Measurements from ENCODE around the gene KDM4D. TPM values are rescaled to one million over a fixed set of nuclear protein-coding genes. Genes with fewer than 3 reads are reported as not detected.

The KDM4D gene
- total RNA-seq, 1 experiment from 2014 or later: 1.2 TPM

GRCh38 chr11:94933223-94934130, 40.0 kb upstream of the KDM4D start:
- no peak overlapping the region for H3K4me3 Mint-ChIP-seq (ENCODE audit: unreplicated experiment)
- CTCF ChIA-PET: no interaction called here
- Histone ChIP-seq H3K9me3 (0 out of 2 replicates have a peak, but pooled peaks cover 2% of the 10 kb centered on the region), H3K36me3 (ENCODE audit: control insufficient read depth, insufficient read depth, low read length) (no peaks in the 10 kb centered on the region), H3K27me3 (replicated peaks; ENCODE audit: control insufficient read depth, insufficient read depth, low read length) (no peaks in the 10 kb centered on the region), H3K4me3 (ENCODE audit: low read depth, low read length) (no peak overlapping the region), H3K4me1 (no peaks in the 10 kb centered on the region)
- H3K4me1 Mint-ChIP-seq (ENCODE audit: low read depth, unreplicated experiment): no peaks in the 10 kb centered on the region
- H3K9me3 Mint-ChIP-seq (ENCODE audit: unreplicated experiment): no peaks in the 10 kb centered on the region
- H3K36me3 Mint-ChIP-seq (ENCODE audit: insufficient read depth, unreplicated experiment): no peaks in the 10 kb centered on the region
- TF ChIP-seq CTCF (IDR thresholded peaks at IDR 0.05; ENCODE audit: insufficient read depth in 1 of 2, low read depth in 1 of 2, low read length in 1 of 2, severe bottlenecking in 1 of 2, unreplicated experiment in 1 of 2): no peak
- peaks cover 11% of the 10 kb centered on the region for H3K27me3 Mint-ChIP-seq (ENCODE audit: insufficient read depth, unreplicated experiment)
- POLR2A ChIA-PET: no interaction called here
- BruUV-seq (replicated peaks): no TSS peak
- DNase-seq: no peak
- intact Hi-C loops (cut with micrococcal nuclease; ENCODE audit: unreplicated experiment): no loop called here
- H3K27ac Mint-ChIP-seq (ENCODE audit: unreplicated experiment): no peak overlapping the region

- ChIA-PET POLR2A (interaction anchor here (0.6 kb wide), 1 partner anchor 22 kb away, joined by 5 read pairs; no protein-coding TSS in a partner anchor), CTCF (no interaction called here)
- DNase-seq: no peak
- peaks cover 11% of the 10 kb centered on the region for H3K27me3 Mint-ChIP-seq (ENCODE audit: insufficient read depth, unreplicated experiment)
- no peak overlapping the region for H3K27ac Mint-ChIP-seq (ENCODE audit: unreplicated experiment)
- no peaks in the 10 kb centered on the region for H3K9me3 Mint-ChIP-seq (ENCODE audit: unreplicated experiment)
- Histone ChIP-seq H3K27me3 (replicated peaks; ENCODE audit: control insufficient read depth, insufficient read depth, low read length) (no peaks in the 10 kb centered on the region), H3K4me3 (ENCODE audit: low read depth, low read length) (no peak overlapping the region), H3K4me1 (no peaks in the 10 kb centered on the region), H3K9me3 (0 out of 2 replicates have a peak, but pooled peaks cover 2% of the 10 kb centered on the region), H3K36me3 (ENCODE audit: control insufficient read depth, insufficient read depth, low read length) (no peaks in the 10 kb centered on the region)
- BruUV-seq (replicated peaks): no TSS peak
- TF ChIP-seq CTCF (IDR thresholded peaks at IDR 0.05; ENCODE audit: insufficient read depth in 1 of 2, low read depth in 1 of 2, low read length in 1 of 2, severe bottlenecking in 1 of 2, unreplicated experiment in 1 of 2): no peak
- intact Hi-C loops (cut with micrococcal nuclease; ENCODE audit: unreplicated experiment): no loop called here
- no peak overlapping the region for H3K4me3 Mint-ChIP-seq (ENCODE audit: unreplicated experiment)
- H3K36me3 Mint-ChIP-seq (ENCODE audit: insufficient read depth, unreplicated experiment): no peaks in the 10 kb centered on the region
- no peaks in the 10 kb centered on the region for H3K4me1 Mint-ChIP-seq (ENCODE audit: low read depth, unreplicated experiment)
Measured at GRCh38 chr11:94934362-94934761, 39.1 kb upstream of the KDM4D start.

GRCh38 chr11:94934846-94935245, 38.7 kb upstream of the KDM4D start:
- Mint-ChIP-seq H3K4me1 (ENCODE audit: low read depth, unreplicated experiment) (no peaks in the 10 kb centered on the region), H3K9me3 (ENCODE audit: unreplicated experiment) (no peaks in the 10 kb centered on the region), H3K27ac (ENCODE audit: unreplicated experiment) (no peak overlapping the region), H3K27me3 (ENCODE audit: insufficient read depth, unreplicated experiment) (peaks cover 8% of the 10 kb centered on the region), H3K36me3 (ENCODE audit: insufficient read depth, unreplicated experiment) (no peaks in the 10 kb centered on the region), H3K4me3 (ENCODE audit: unreplicated experiment) (no peak overlapping the region)
- no peaks in the 10 kb centered on the region for H3K27me3 ChIP-seq (replicated peaks; ENCODE audit: control insufficient read depth, insufficient read depth, low read length)
- POLR2A ChIA-PET: interaction anchor here (0.6 kb wide), 1 partner anchor 23 kb away, joined by 5 read pairs; no protein-coding TSS in a partner anchor
- intact Hi-C loops (cut with micrococcal nuclease; ENCODE audit: unreplicated experiment): no loop called here
- BruUV-seq (replicated peaks): no TSS peak
- no peak for TF ChIP-seq CTCF (IDR thresholded peaks at IDR 0.05; ENCODE audit: insufficient read depth in 1 of 2, low read depth in 1 of 2, low read length in 1 of 2, severe bottlenecking in 1 of 2, unreplicated experiment in 1 of 2)
- H3K4me1 ChIP-seq: no peaks in the 10 kb centered on the region
- H3K4me3 ChIP-seq (ENCODE audit: low read depth, low read length): no peak overlapping the region
- CTCF ChIA-PET: no interaction called here
- H3K9me3 ChIP-seq: 0 out of 2 replicates have a peak, but pooled peaks cover 2% of the 10 kb centered on the region
- no peaks in the 10 kb centered on the region for H3K36me3 ChIP-seq (ENCODE audit: control insufficient read depth, insufficient read depth, low read length)
- DNase-seq: no peak
